Astrocyte (in vitro differentiated cells and primary cell): ENCODE results near the gene PCDHGA5. TPM values are rescaled to one million over a fixed set of nuclear protein-coding genes. Genes with fewer than 3 reads are reported as not detected.
"Not testable (repeated sequence)": the region's sequence is repeated elsewhere in the genome, so short reads cannot be mapped to it uniquely, and the experiment has no call there.

Source experiments
- DNase-seq: peaks from one replicate; pipeline ENCODE4 v3.0.0-alpha.2; 2010; ENCODE audit warnings: low read depth
- FAIRE-seq: peaks from 2 replicates; lab custom pipeline; 2011; peaks lifted over from hg19 to GRCh38; lab: Jason Lieb, UNC
- H2AFZ ChIP-seq: 2 replicates; pipeline ENCODE4 v1.6.0; 2012; ENCODE audit warnings: low read depth, low read length, inconsistent platforms
- H3K27ac ChIP-seq: 2 replicates; pipeline ENCODE4 v1.5.1; 2011; ENCODE audit warnings: low read depth, low read length, inconsistent platforms
- H3K27me3 ChIP-seq: 2 replicates; pipeline ENCODE4 v1.6.0; 2011; ENCODE audit warnings: low read length, inconsistent platforms; ENCODE audit not compliant: insufficient read depth
- H3K36me3 ChIP-seq: 2 replicates; pipeline ENCODE4 v1.5.1; 2011; ENCODE audit warnings: low read length, inconsistent platforms; ENCODE audit not compliant: insufficient read depth
- H3K4me1 ChIP-seq: 2 replicates; pipeline ENCODE4 v1.5.1; 2011; ENCODE audit warnings: low read length, inconsistent platforms; ENCODE audit not compliant: insufficient read depth
- H3K4me2 ChIP-seq: 2 replicates; pipeline ENCODE4 v1.6.0; 2012; ENCODE audit warnings: low read length, inconsistent platforms
- H3K4me3 ChIP-seq: 2 replicates; pipeline ENCODE4 v1.5.1; 2011; ENCODE audit warnings: low read depth, mild to moderate bottlenecking, low read length, inconsistent platforms; ENCODE audit not compliant: insufficient read depth
- H3K79me2 ChIP-seq: 2 replicates; pipeline ENCODE4 v1.6.0; 2012; ENCODE audit warnings: mild to moderate bottlenecking, low read length, inconsistent platforms; ENCODE audit not compliant: insufficient read depth
- H3K9ac ChIP-seq: 2 replicates; pipeline ENCODE4 v1.6.0; 2012; ENCODE audit warnings: mild to moderate bottlenecking, low read length, inconsistent platforms
- H3K9me3 ChIP-seq: 2 replicates; pipeline ENCODE4 v1.5.1; 2012; ENCODE audit warnings: low read depth, mild to moderate bottlenecking, low read length, inconsistent platforms; ENCODE audit not compliant: insufficient read depth
- H4K20me1 ChIP-seq: 2 replicates; pipeline ENCODE4 v1.6.0; 2012; ENCODE audit warnings: low read length, inconsistent platforms; ENCODE audit not compliant: insufficient read depth
- H3K27ac Mint-ChIP-seq: one replicate; pipeline ENCODE4 v1.8.0; 2021; ENCODE audit warnings: mild to moderate bottlenecking, mixed read lengths; ENCODE audit not compliant: unreplicated experiment
- H3K27me3 Mint-ChIP-seq: one replicate; pipeline ENCODE4 v1.8.0; 2021; ENCODE audit warnings: low read depth, mixed read lengths; ENCODE audit not compliant: unreplicated experiment
- H3K36me3 Mint-ChIP-seq: one replicate; pipeline ENCODE4 v1.8.0; 2021; ENCODE audit warnings: low read depth, mixed read lengths; ENCODE audit not compliant: unreplicated experiment
- H3K4me1 Mint-ChIP-seq: one replicate; pipeline ENCODE4 v1.8.0; 2021; ENCODE audit warnings: low read depth, mixed read lengths; ENCODE audit not compliant: unreplicated experiment
- H3K4me3 Mint-ChIP-seq: one replicate; pipeline ENCODE4 v1.8.0; 2021; ENCODE audit warnings: mild to moderate bottlenecking, moderate library complexity, mixed read lengths; ENCODE audit not compliant: unreplicated experiment
- H3K9me3 Mint-ChIP-seq: one replicate; pipeline ENCODE4 v1.8.0; 2021; ENCODE audit warnings: mild to moderate bottlenecking, mixed read lengths; ENCODE audit not compliant: unreplicated experiment
- CTCF ChIP-seq: IDR thresholded peaks from 2 replicates; pipeline ENCODE4 v1.5.1; 2011; ENCODE audit warnings: low read depth, mild to moderate bottlenecking, inconsistent platforms, low read length, moderate library complexity; ENCODE audit not compliant: insufficient read depth
- EZH2 ChIP-seq: IDR thresholded peaks from 2 replicates; pipeline ENCODE4 v1.6.1; 2012; ENCODE audit warnings: mild to moderate bottlenecking, low read length, inconsistent platforms; ENCODE audit not compliant: insufficient read depth
- total RNA-seq: library from RNA; stranded (reverse); gene quantifications from 2 replicates; pipeline ENCODE4 v1.2.1, GENCODE V29; 2021

PCDHGA5 gene
- total RNA-seq, 1 donor from 2014 or later = 0.30 TPM

- H3K4me2 ChIP-seq = no peak overlapping the region
- no peak overlapping the region for H3K4me3 Mint-ChIP-seq
- H3K27me3 Mint-ChIP-seq = no peaks in the 10 kb centered on the region
- H3K36me3 Mint-ChIP-seq = peaks cover 8% of the 10 kb centered on the region
- no peaks in the 10 kb centered on the region for H4K20me1 ChIP-seq
- no peaks in the 10 kb centered on the region for H3K79me2 ChIP-seq
- FAIRE-seq (no peak), DNase-seq (no peak)
- no peak overlapping the region for H3K27ac ChIP-seq
- H3K4me3 ChIP-seq = no peak overlapping the region
- H3K9me3 ChIP-seq = peaks cover 41% of the 10 kb centered on the region
- TF ChIP-seq EZH2 (no peak), CTCF (no peak)
- no peaks in the 10 kb centered on the region for H3K36me3 ChIP-seq
- H3K27me3 ChIP-seq = no peaks in the 10 kb centered on the region
- no peak overlapping the region for H3K27ac Mint-ChIP-seq
- peaks cover 19% of the 10 kb centered on the region for H3K9me3 Mint-ChIP-seq
- no peak overlapping the region for H3K9ac ChIP-seq
- no peak overlapping the region for H2AFZ ChIP-seq
- no peaks in the 10 kb centered on the region for H3K4me1 Mint-ChIP-seq
- H3K4me1 ChIP-seq = no peaks in the 10 kb centered on the region
Measured at GRCh38 chr5:141384471-141385267, 20.7 kb downstream of the PCDHGA5 start.

- peaks cover 16% of the 10 kb centered on the region for H3K36me3 Mint-ChIP-seq
- H3K4me1 ChIP-seq, H3K79me2 ChIP-seq, H3K9ac ChIP-seq, H4K20me1 ChIP-seq, H3K27ac ChIP-seq, H3K36me3 ChIP-seq, H3K27me3 Mint-ChIP-seq, H3K27me3 ChIP-seq, H3K4me1 Mint-ChIP-seq, H3K27ac Mint-ChIP-seq, H2AFZ ChIP-seq: not testable (repeated sequence)
- Histone ChIP-seq H3K4me2 (peak within 1 kb of the TSS; percentile 60), H3K4me3 (peak within 1 kb of the TSS; percentile 44), H3K9me3 (peaks cover 50% of the 10 kb centered on the region)
- peaks cover 31% of the 10 kb centered on the region for H3K9me3 Mint-ChIP-seq
- peak; percentile 14 for DNase-seq
- FAIRE-seq = peak; percentile 79
- TF ChIP-seq CTCF = peak; percentile 35
- peak within 1 kb of the TSS; percentile 81 for H3K4me3 Mint-ChIP-seq
Measured at GRCh38 chr5:141387557-141388311, 23.8 kb downstream of the PCDHGA5 start, which contains the start of gene PCDHGB4. Gene PCDHGB4, plus strand, starts transcription at chr5:141387698. Its CDS starts 187 bp downstream, at chr5:141387885.
